RKO (cell line): Measurements from ENCODE around the gene ING4.
A peak's percentile ranks its signal among the peaks of the same experiment; 100 is the strongest.
"Not testable (repeated sequence)": the region's sequence is repeated elsewhere in the genome, so short reads cannot be mapped to it uniquely, and the experiment has no call there.

Experiments used
- DNase-seq: peaks from one replicate; pipeline ENCODE4 v3.0.0-alpha.2; 2016; ENCODE audit warnings: low spot score

The ING4 gene

DNA sequence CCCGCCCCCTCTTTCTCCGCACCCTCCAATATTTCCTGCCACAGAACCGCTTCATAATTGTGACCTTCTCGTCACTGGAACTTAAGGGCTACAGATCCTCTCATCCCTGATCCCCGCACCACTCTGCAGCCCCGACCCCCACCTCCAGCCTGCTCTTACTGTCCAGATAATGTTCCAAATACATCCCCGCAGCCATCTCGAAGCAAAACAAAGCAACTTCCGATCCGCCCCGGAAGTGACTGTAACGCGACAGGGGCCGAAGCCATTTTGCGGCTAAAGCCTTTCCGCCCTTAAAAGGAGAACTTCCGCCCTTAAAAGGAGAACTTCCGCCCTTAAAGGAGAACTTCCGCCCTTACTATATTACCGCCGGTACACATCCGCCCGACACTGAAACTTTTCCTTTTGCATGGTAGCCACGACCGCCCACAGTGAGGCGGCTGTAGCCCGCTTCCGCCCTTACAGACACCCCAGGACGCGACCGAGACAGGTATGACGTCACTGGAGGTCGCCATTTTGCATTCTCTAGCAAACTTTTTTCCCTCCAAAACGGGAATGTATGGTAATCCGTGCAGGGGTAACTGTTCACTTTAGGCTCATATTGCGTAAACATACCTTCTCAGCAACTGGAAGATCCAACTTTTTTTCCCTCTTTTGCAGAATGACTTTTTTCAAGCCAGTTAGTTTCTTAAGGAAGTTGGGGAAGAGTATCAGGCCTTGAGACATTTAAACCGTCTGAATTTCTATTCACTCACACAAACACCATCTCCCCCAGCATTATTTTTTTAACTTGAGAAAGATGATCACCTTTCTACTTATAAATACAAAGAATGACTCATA lies at the start of gene ING4:
Gene ING4 (minus strand): TSS at position 214 of the 837 bp plus-strand sequence. CDS start 18 bp downstream, at position 196.
- peak; percentile 100 for DNase-seq

DNA sequence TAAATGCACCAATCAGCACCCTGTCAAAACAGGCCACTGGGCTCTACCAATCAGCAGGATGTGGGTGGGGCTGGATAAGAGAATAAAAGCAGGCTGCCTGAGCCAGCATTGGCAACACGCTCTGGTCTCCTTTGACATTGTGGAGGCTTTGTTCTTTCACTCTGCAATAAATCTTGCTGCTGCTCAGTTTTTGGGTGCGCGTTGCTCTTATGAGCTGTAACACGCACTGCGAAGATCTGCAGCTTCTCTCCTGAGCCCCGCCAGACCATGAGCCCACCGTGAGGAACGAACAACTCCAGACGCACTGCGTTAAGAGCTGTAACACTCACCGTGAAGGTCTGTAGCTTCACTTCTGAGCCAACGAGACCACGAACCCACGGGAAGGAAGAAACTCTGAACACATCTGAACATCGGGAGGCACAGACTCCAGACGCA lies 46.1 kb upstream of the ING4 start:
- DNase-seq, result no peak

DNA sequence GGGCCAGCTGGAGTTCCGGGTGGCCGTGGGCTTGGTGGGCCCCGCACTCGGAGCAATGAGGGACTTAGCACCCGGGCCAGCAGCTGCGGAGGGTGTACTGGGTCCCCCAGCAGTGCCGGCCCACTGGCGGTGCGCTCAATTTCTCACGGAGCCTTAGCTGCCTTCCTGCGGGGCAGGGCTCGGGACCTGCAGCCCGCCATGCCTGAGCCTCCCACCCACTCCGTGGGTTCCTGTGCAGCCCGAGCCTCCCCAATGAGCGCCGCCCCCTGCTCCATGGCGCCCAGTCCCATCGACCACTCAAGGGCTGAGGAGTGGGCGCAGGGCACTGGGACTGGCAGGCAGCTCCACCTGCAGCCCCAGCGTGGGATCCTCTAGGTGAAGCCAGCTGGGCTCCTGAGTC lies 45.4 kb upstream of the ING4 start:
- DNase-seq, result not testable (repeated sequence)

DNA sequence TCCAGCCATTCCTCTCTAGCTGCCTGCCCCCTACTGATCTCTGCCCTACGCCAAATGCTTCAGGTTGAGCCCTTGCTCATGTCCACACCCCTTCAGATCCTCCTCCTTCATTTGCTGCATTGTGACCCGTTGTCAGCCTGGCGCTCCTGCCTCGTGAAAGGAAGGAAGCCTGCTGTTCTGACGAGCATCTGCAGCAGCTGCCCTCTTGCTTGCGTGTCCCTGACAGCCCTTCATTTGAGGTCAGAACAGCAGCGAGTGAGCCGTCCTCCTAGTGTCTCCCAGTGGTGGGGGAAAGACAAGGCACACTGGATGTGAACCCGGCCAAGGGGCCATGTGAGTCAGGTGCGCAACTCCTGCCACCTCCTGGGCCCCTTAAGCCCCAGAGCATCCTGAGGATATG lies 40.7 kb upstream of the ING4 start:
- no peak for DNase-seq

DNA sequence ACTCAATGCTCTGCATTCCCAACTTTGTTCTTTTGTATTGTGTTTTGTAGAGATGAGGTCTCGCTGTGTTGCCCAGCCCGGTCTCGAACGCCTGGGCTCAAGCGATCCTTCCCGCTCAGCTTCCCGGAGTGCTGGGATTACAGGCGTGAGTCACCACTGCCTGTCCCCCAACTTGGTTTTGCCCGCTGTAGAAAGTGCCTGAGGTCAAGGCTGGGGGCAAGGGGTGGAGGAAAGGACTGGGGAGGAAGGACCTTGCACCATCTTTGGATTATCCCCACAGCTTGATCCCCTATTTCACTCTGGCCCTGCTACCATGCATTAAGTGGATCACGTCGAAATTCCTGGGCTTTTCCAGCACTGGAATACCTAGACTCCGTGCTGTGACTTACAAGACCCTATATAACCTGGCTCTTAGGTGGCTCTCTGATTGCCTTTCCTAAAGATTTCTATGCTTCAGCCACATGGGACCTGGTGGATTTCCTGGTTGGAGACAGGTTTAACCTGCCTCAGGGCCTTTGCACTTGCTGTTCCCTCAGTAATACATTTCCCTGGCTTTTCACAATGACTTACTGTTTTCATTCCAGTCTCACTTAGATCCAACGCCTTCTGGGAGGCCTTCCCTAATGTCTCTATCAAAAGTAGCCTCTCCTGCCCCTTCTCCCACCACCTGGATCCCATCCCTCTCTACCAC lies 38.3 kb upstream of the ING4 start:
- DNase-seq, result no peak

DNA sequence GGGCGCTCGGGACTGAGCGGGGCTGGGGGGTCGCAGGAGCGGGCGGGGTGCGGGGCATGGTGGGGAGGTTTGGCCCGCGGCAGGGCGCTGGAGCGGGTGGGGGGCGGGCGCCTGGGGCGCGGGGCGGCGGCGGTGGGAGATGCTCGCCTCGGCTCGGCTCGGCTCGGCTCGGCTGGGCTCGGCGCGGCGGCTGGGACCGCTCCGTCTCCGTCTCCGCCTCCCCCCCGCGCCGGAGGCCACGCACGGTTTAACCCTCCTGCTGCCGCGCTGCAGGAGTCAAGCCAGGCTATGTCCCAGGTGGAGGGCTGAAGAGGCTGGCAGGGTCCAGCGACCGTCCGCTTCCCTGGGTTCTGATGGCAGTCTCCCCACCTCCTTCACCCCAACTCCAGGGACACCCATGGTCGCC lies 37.7 kb upstream of the ING4 start, which contains the start of gene PIANP:
Gene PIANP (minus strand): TSS at position 170 of the 406 bp plus-strand sequence. CDS start 2,754 bp downstream, outside the sequence.
- no peak for DNase-seq

- no peak for DNase-seq
Observed at GRCh38 chr12:6699989-6700645, 37.2 kb upstream of the ING4 start.

GRCh38 chr12:6699259-6699988 lies 36.5 kb upstream of the ING4 start:
- DNase-seq, result no peak

GRCh38 chr12:6698352-6699046 lies 35.6 kb upstream of the ING4 start:
- DNase-seq, result no peak

GRCh38 chr12:6697584-6698351 lies 34.8 kb upstream of the ING4 start:
- DNase-seq, result peak; percentile 74

DNA sequence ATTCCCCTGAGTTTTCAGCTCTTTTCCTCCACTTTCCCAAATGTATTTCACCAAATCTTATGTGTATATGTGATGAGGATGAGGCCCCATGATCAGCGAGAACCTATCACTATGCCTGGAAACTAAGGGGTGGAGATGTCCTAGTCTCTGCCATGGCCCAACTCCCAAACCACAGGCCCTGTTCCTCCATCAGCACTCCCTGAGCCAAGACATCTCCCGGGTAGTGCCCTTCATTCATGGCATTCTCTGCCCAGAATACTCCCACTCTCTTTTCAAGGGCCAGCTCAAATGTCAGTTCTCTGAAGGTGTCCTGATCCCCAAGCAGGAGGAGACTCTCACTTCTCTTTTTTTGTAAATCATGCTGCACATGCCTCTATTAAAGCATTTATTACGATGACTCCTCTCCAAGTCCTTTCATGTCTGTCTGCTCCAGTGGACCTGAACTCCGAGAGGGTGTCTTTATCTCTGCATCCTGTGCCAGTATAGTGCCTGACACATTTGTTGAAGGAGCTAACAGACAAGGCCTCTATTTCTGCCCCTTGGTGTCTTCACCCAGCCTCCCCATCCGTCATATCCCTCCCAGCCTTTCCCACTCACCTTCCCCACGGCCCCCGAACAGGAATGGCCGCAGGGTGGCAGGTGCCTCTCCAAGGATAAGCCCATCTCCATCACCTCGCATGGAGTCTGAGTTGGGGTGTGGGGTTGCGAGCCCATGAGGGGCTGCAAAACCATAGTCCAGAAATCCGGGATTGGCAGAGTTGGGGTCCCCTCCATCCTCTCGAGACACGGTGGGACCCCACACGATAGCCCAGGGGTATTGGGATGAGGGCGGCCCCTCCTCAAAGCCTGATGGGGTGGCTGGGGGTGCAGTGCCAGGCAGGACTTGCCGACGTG lies 34.0 kb upstream of the ING4 start:
- no peak for DNase-seq

DNA sequence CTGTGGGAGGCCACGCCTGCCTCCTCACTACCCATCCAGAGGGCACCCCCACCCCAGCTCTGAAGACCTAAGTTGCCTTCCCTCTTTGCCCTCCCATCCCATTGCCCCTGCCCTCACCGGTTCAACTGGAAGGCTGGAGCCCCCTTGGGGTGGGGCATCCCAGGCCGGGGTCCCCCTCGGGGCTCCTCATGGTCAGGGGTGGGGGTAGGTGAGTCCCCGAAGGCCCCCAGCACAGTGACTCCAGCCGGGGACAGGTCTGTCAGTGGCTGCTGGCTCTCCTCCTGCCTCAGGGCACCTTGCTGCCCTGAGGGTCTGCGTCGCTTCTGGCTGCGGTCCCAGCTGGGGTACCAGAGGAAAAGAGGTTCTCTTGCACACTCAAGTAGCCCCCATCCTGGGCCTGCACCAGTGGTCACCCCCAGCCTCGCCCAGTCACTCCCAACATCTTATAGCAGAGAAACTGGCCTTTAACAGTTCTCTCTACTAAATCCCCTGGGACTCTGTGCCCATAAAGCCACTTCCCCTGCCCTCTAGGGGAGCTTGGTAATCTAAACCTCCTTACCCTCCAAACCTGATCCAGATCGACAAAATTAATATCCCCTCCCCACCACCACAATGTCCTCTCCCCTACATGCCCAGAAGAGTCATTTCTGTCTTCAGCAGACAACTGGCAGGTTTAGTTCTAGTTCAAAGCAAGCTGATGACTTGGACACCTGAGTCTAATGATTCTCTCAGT lies 32.6 kb upstream of the ING4 start:
- no peak for DNase-seq

DNA sequence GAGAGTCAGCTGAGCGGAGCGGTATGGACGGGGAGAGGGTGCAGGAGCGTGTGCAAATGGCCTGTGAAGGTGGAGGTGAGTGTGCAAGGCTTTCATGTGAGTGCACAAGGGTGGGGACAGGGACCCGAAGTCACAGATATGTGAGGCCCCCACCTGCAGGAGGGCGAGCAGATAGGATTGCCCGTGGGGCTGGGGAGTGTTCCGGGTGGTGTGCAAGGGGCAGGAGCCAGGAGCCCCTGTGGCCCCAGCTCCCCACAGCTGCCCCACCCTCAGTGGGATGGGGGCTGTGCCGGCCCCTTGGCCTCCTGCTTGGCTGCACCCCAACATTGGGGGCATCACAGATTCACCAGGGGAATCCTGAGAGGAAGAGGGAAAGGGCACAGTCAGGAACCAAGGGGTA lies 31.8 kb upstream of the ING4 start:
- no peak for DNase-seq

DNA sequence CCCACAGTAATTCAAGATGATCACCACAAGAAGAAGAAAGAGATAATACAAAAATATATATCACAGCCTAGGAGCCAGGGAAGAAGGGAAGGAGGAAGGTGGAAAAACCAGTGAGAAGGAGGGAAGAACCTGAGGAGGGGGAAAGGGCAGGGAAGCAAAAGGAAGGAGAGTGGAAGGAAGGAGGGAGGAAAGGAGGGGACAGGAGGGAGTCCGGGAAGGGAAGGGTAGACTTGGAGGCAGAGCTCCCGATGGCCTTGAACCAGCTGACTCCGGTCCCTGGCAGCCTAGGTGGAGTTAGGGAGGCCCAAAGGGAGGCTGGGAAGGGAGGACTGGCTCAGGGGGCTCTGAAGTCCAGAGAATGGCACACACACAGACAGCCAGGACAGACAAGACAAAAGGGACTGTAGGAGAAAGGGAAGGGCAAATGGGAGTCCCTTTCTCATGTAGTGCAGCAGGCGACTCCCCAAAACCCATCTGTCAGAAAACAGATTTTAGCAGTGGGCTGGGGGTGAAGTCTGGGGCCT lies 31.0 kb upstream of the ING4 start:
- DNase-seq, result no peak

GRCh38 chr12:6692888-6693287 lies 30.0 kb upstream of the ING4 start:
- DNase-seq, result no peak

DNA sequence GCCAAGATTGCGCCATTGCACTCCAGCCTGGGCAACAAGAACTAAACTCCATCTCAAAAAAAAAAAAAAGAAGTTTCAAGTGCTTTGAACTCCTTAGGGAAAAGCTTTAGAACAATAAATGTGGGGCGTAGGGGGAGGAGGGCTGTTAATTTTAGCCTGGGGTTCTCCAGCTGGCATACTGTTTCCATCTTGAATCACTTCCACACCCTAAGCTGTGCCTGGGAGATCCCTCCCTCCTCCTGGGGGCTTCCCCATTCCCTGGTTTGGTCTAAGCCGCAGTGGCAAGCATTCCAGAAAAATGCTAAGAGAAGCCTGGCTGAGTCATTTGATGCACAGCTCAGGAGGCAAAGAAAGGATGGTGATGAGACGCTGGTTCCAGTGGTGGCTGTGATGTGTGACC lies 28.6 kb upstream of the ING4 start:
- DNase-seq, result no peak

- peak; percentile 99 for DNase-seq
Observed at GRCh38 chr12:6688999-6689882, 26.3 kb upstream of the ING4 start, which contains the start of gene ZNF384. TSS of gene ZNF384 (minus strand) at chr12:6689375. CDS start at chr12:6679520, 9,855 bp downstream.
